OCI-LY3 (cell line): ENCODE data around the gene DCC.

Experiments
- H2AFZ ChIP-seq: fragments of 200-600, 300-600 bp; shearing (Covaris generic); 2 replicates; pipeline ENCODE4 v1.6.0; 2014; ENCODE audit warnings: antibody characterized with exemption, low read depth, low read length
- H3K27ac ChIP-seq: fragments of 200-600, 300-600 bp; sonication (generic); 2 replicates; pipeline ENCODE4 v1.5.1; 2014; ENCODE audit warnings: mild to moderate bottlenecking, low read length, moderate library complexity, mixed read lengths
- H3K27me3 ChIP-seq: fragments of 200-600, 300-600 bp; sonication (generic); 2 replicates; pipeline ENCODE4 v1.6.1; 2014; ENCODE audit warnings: low read depth, low read length, mixed read lengths
- H3K36me3 ChIP-seq: fragments of 200-600, 300-600 bp; sonication (generic); replicated peaks from 2 replicates; pipeline ENCODE3; 2014; ENCODE audit warnings: low read depth, low read length, mixed read lengths
- H3K4me1 ChIP-seq: fragments of 300-600, 200-600 bp; sonication (generic); 2 replicates; pipeline ENCODE4 v1.6.1; 2014; ENCODE audit warnings: low read length, mixed read lengths
- H3K4me2 ChIP-seq: fragments of 200-600, 300-600 bp; sonication (generic); 2 replicates; pipeline ENCODE4 v1.6.1; 2014; ENCODE audit warnings: low read length, mixed read lengths
- H3K4me3 ChIP-seq: fragments of 300-600, 200-600 bp; sonication (generic); 2 replicates; pipeline ENCODE4 v1.5.1; 2014; ENCODE audit warnings: antibody characterized with exemption, mild to moderate bottlenecking, low read length, moderate library complexity
- H3K79me2 ChIP-seq: fragments of 300-600, 200-600 bp; shearing (Covaris generic); 2 replicates; pipeline ENCODE4 v1.6.1; 2014; ENCODE audit warnings: mild to moderate bottlenecking, low read length, mixed read lengths
- H3K9ac ChIP-seq: fragments of 300-600, 200-600 bp; shearing (Covaris generic); 2 replicates; pipeline ENCODE4 v1.6.0; 2014; ENCODE audit warnings: mild to moderate bottlenecking, low read length, moderate library complexity
- H3K9me3 ChIP-seq: fragments of 200-600, 300-600 bp; shearing (Covaris generic); 2 replicates; pipeline ENCODE4 v1.6.1; 2014; ENCODE audit warnings: low read length, mixed read lengths; ENCODE audit not compliant: insufficient read depth
- H4K20me1 ChIP-seq: fragments of 200-600, 300-600 bp; sonication (generic); 2 replicates; pipeline ENCODE4 v1.6.1; 2016; ENCODE audit warnings: low read length, mixed read lengths; ENCODE audit not compliant: insufficient read depth
- CTCF ChIP-seq: fragments of 200-600, 300-600 bp; sonication (generic); IDR thresholded peaks from 2 replicates; pipeline ENCODE4 v1.5.1; 2014; ENCODE audit warnings: antibody characterized with exemption, low read length, low read depth
- EZH2phosphoT487 ChIP-seq: fragments of 200-600 bp; shearing (Covaris generic); IDR thresholded peaks from 2 replicates; pipeline ENCODE4 v1.6.1; 2018; ENCODE audit warnings: antibody characterized with exemption, mixed run types, low read depth

DCC gene

DNA sequence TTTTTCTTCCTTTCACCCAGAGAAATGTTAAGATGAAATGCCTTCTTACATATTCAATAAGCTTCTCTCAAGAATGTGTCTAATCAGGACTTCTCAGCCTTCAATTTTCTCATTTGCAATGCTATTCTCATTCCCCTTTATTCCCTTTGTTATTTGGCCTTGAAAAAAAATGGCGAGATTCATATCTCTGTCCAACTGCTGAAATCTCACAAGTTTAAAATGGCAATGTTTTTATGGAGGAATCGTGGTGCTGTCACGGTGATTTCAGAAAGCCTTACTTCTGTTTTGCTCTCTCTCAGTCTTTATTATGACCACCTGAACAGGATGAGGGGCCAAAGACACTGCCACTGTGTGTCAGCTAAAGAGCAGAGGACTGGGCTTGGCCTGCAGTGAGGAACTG, 928.5 kb downstream of the DCC start:
- no peaks in the 10 kb centered on the region for H3K36me3 ChIP-seq
- H2AFZ ChIP-seq, result no peak overlapping the region
- H3K27me3 ChIP-seq, result no peaks in the 10 kb centered on the region
- H3K9me3 ChIP-seq, result no peaks in the 10 kb centered on the region
- no peaks in the 10 kb centered on the region for H4K20me1 ChIP-seq
- no peak overlapping the region for H3K4me3 ChIP-seq
- no peak overlapping the region for H3K4me2 ChIP-seq
- H3K79me2 ChIP-seq, result no peaks in the 10 kb centered on the region
- TF ChIP-seq EZH2phosphoT487, result no peak
- no peak for TF ChIP-seq CTCF
- H3K9ac ChIP-seq, result no peak overlapping the region
- no peak overlapping the region for H3K27ac ChIP-seq
- H3K4me1 ChIP-seq, result no peaks in the 10 kb centered on the region

DNA sequence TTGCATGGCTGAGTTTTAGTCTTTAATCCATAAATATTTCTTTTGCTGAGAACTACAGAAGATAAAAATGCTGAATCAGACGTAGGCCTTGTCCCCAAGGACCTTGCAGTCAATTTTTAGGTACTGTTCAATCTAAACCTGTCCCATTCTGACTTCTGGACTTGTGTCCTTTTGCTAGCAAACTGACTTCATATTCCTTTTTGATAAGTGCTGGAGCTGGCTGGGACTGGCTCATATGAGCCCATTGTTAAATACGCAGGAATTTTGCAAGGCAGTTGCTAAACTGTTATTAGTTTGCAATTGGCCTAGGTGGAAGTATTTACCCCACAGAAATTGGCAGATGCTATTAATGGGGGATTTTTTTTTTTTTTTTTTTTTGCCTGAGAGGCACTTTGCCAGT, 941.4 kb downstream of the DCC start:
- no peak overlapping the region for H3K4me2 ChIP-seq
- no peaks in the 10 kb centered on the region for H3K27me3 ChIP-seq
- no peaks in the 10 kb centered on the region for H3K4me1 ChIP-seq
- no peaks in the 10 kb centered on the region for H4K20me1 ChIP-seq
- H3K27ac ChIP-seq, result no peak overlapping the region
- H2AFZ ChIP-seq, result no peak overlapping the region; the same call in 1 of the 2 replicates
- H3K9me3 ChIP-seq, result peaks cover 4% of the 10 kb centered on the region; the same call in 1 of the 2 replicates
- no peaks in the 10 kb centered on the region for H3K36me3 ChIP-seq
- no peaks in the 10 kb centered on the region for H3K79me2 ChIP-seq
- H3K9ac ChIP-seq, result no peak overlapping the region
- no peak for TF ChIP-seq EZH2phosphoT487
- TF ChIP-seq CTCF, result no peak
- no peak overlapping the region for H3K4me3 ChIP-seq

DNA sequence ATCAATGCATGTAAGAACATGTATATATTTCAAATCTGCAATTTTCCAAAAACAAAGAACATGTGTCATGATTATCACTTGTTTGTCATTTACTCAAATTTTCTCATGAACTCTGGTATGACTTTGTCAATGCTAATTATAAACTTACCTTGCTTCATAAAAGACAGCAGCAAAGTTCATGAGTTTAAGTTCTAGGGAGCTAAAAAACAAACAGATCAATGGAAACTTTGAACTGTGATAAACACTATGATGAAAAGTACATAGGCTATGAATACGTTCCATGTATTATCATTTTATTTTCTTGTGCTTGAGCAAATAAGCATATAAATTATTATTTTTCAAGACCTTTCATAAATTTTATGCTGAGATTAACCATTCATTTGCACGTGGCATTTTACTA, 943.7 kb downstream of the DCC start:
- H3K4me2 ChIP-seq, result no peak overlapping the region
- no peak overlapping the region for H3K4me3 ChIP-seq
- H3K4me1 ChIP-seq, result no peaks in the 10 kb centered on the region
- H2AFZ ChIP-seq, result no peak overlapping the region
- no peak overlapping the region for H3K9ac ChIP-seq
- no peaks in the 10 kb centered on the region for H3K79me2 ChIP-seq
- TF ChIP-seq EZH2phosphoT487 (no peak), CTCF (no peak)
- H3K27ac ChIP-seq, result no peak overlapping the region
- H3K9me3 ChIP-seq, result peaks cover 4% of the 10 kb centered on the region; the same call in 1 of the 2 replicates
- no peaks in the 10 kb centered on the region for H3K36me3 ChIP-seq
- no peaks in the 10 kb centered on the region for H3K27me3 ChIP-seq
- H4K20me1 ChIP-seq, result no peaks in the 10 kb centered on the region

DNA sequence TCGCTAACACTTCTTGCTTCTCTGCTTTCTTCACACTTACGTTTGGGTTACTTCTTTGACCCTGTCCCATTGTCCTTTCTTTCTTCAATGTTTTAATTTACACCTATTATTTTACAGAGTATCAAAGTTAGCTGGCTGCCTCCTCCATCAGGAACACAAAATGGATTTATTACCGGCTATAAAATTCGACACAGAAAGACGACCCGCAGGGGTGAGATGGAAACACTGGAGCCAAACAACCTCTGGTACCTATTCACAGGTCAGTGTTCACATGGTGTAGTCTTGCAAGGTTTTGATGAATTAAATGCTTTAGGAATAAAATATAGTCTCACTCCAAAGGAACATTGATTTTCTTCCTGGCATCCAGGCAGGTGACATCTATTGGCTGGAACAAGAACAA, 965.5 kb downstream of the DCC start:
- Histone ChIP-seq H4K20me1 (no peaks in the 10 kb centered on the region), H3K9me3 (no peaks in the 10 kb centered on the region), H3K36me3 (no peaks in the 10 kb centered on the region), H3K27ac (no peak overlapping the region), H3K27me3 (no peaks in the 10 kb centered on the region), H3K4me1 (no peaks in the 10 kb centered on the region), H3K4me2 (no peak overlapping the region), H3K79me2 (no peaks in the 10 kb centered on the region), H2AFZ (no peak overlapping the region), H3K4me3 (no peak overlapping the region), H3K9ac (no peak overlapping the region)
- TF ChIP-seq EZH2phosphoT487, result no peak
- TF ChIP-seq CTCF, result no peak
